K562 (cell line): ENCODE measurements around the gene CEP135. TPM values are rescaled to one million over a fixed set of nuclear protein-coding genes. Genes with fewer than 3 reads are reported as not detected.

Source experiments
- FOXA3 ChIP-seq, 2 experiments: fragments of 450-650 bp in 1 of 2; sonication (generic) in 1 of 2; formaldehyde crosslinking; IDR thresholded peaks in 1 of 2; conservative IDR thresholded peaks in 1 of 2; 2 replicates each; pipeline versions ENCODE4 v1.4.0 to v1.8.0; 2020 to 2022; ENCODE audit warnings: mild to moderate bottlenecking in 2 of 2, missing genetic modification reagents in 1 of 2
- GTF2E2 ChIP-seq: fragments of 200-800 bp; sonication (Bioruptor generic); IDR thresholded peaks from 2 replicates; pipeline ENCODE4 v1.6.1; 2016; ENCODE audit warnings: missing genetic modification characterization, missing compliant biosample characterization
- LARP7 ChIP-seq: fragments of 450-650 bp; IDR thresholded peaks from 2 replicates; pipeline ENCODE4 v1.6.1; 2016
- TEAD4 ChIP-seq, 2 experiments: sonication (generic) in 1 of 2; formaldehyde crosslinking in 1 of 2; IDR thresholded peaks; 2 replicates each; pipeline versions ENCODE4 v1.6.1 to v1.8.0; 2012 to 2022; ENCODE audit warnings: borderline replicate concordance in 1 of 2, inconsistent platforms in 1 of 2, low read length in 1 of 2, mild to moderate bottlenecking in 1 of 2, missing genetic modification reagents in 1 of 2
- ZNF41 ChIP-seq: fragments of 250-450 bp; sonication (Bioruptor Pico); conservative IDR thresholded peaks from 2 replicates; pipeline ENCODE4 v1.4.0; 2020; ENCODE audit warnings: mild to moderate bottlenecking
- ZNF830 ChIP-seq: fragments of 250-450 bp; sonication (Bioruptor Pico); IDR thresholded peaks from 2 replicates; pipeline ENCODE4 v1.5.0; 2021; ENCODE audit warnings: mild to moderate bottlenecking
- polyA plus RNA-seq, 8 experiments: library from polyadenylated mRNA; depleted of rRNA in 4 of 8; stranded (reverse) in 5 of 8; unstranded in 3 of 8; fragments of >200 nt; fragmentation: Nextera tagmentation in 2 of 8; fragmentation: Illumina TruSeq in 1 of 8; extraction: Ambion mirVana in 2 of 8; extraction: Trizol in 1 of 8; gene quantifications; 2 replicates each; pipeline versions ENCODE4 v1.2.1 to v1.2.3, GENCODE V29; 2011 to 2014; ENCODE audit warnings: inconsistent platforms in 1 of 8, missing spikeins in 1 of 8
- total RNA-seq, 7 experiments: library from RNA; depleted of rRNA in 6 of 7; stranded (reverse); fragments of >200 nt in 6 of 7; fragmentation: Illumina TruSeq in 2 of 7; extraction: Trizol in 2 of 7; gene quantifications; 2 replicates each; pipeline versions ENCODE4 v1.2.1 to v1.2.3, GENCODE V29; 2011 to 2021; ENCODE audit warnings: low replicate concordance in 1 of 7
- TF ChIP-seq, protein P1 (sequence below): fragments of 450-650 bp; formaldehyde crosslinking; IDR thresholded peaks from 2 replicates; pipeline ENCODE4 v1.4.0; 2020; ENCODE audit warnings: mild to moderate bottlenecking, moderate library complexity
- TF ChIP-seq, protein P2 (sequence below): fragments of 250-450 bp; sonication (Bioruptor Pico); IDR thresholded peaks from 2 replicates; pipeline ENCODE4 v1.8.0; 2021; ENCODE audit warnings: moderate library complexity, mild to moderate bottlenecking, inconsistent platforms
- TF ChIP-seq, protein P3 (sequence below): fragments of 250-450 bp; sonication (Bioruptor Pico); IDR thresholded peaks from 2 replicates; pipeline ENCODE4 v1.4.0; 2020; ENCODE audit warnings: borderline replicate concordance

Gene CEP135
- total and polyA plus RNA-seq, 9 of the 15 experiments (the other 6 are each of a cell fraction or from before 2014, with no cell fraction given), result 3.1 to 18.9 (median 15.3) TPM

DNA sequence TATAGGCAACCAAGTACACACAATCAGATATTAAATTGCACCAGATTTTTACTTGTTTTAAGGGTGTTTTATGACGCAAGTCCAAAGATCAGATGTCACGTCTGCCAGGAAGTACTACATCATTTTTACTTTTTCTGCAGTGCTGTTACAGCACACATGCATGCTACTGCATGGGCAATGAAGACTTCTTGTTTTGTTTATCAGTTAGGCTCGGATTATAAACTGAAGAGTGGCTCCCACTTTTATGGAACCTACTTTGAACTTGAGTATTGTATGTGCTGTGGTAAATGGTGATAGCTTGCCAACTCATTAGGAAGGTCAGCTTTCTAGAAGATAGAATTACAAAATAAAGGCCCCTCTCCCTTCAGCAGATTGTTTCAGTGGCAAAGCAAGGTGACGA lies 131.6 kb downstream of the CEP135 start (continued):
- TF ChIP-seq, protein P1, sequence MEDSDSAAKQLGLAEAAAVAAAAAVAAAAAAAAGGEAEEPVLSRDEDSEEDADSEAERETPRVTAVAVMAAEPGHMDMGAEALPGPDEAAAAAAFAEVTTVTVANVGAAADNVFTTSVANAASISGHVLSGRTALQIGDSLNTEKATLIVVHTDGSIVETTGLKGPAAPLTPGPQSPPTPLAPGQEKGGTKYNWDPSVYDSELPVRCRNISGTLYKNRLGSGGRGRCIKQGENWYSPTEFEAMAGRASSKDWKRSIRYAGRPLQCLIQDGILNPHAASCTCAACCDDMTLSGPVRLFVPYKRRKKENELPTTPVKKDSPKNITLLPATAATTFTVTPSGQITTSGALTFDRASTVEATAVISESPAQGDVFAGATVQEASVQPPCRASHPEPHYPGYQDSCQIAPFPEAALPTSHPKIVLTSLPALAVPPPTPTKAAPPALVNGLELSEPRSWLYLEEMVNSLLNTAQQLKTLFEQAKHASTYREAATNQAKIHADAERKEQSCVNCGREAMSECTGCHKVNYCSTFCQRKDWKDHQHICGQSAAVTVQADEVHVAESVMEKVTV (CRISPR knock-in tag), result no peak
- TF ChIP-seq ZNF41 (CRISPR knock-in tag), result no peak
- TF ChIP-seq, protein P2, sequence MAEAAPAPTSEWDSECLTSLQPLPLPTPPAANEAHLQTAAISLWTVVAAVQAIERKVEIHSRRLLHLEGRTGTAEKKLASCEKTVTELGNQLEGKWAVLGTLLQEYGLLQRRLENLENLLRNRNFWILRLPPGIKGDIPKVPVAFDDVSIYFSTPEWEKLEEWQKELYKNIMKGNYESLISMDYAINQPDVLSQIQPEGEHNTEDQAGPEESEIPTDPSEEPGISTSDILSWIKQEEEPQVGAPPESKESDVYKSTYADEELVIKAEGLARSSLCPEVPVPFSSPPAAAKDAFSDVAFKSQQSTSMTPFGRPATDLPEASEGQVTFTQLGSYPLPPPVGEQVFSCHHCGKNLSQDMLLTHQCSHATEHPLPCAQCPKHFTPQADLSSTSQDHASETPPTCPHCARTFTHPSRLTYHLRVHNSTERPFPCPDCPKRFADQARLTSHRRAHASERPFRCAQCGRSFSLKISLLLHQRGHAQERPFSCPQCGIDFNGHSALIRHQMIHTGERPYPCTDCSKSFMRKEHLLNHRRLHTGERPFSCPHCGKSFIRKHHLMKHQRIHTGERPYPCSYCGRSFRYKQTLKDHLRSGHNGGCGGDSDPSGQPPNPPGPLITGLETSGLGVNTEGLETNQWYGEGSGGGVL (CRISPR knock-in tag), result no peak
- TF ChIP-seq, protein P3, sequence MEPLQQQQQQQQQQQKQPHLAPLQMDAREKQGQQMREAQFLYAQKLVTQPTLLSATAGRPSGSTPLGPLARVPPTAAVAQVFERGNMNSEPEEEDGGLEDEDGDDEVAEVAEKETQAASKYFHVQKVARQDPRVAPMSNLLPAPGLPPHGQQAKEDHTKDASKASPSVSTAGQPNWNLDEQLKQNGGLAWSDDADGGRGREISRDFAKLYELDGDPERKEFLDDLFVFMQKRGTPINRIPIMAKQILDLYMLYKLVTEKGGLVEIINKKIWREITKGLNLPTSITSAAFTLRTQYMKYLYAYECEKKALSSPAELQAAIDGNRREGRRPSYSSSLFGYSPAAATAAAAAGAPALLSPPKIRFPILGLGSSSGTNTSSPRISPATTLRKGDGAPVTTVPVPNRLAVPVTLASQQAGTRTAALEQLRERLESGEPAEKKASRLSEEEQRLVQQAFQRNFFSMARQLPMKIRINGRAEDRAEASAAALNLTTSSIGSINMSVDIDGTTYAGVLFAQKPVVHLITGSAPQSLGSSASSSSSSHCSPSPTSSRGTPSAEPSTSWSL (CRISPR knock-in tag), result no peak
- TF ChIP-seq TEAD4 (IDR thresholded peaks at IDR 0.05; ENCODE audit: low read length), result no peak
- no peak for TF ChIP-seq TEAD4 (CRISPR knock-in tag; IDR thresholded peaks at IDR 0.05; ENCODE audit: borderline replicate concordance)
- TF ChIP-seq LARP7, result no peak
- no peak for TF ChIP-seq ZNF830
- TF ChIP-seq GTF2E2 (tag), result no peak
- TF ChIP-seq FOXA3 (CRISPR knock-in tag; conservative IDR thresholded peaks at IDR 0.05 in 1 of 2, IDR thresholded peaks at IDR 0.05 in 1 of 2), result no peak
